ENCODE results near the gene FBLN5.

GRCh38 chr14:91851563-91851962 lies 95.9 kb downstream of the FBLN5 start:
- TF ChIP-seq CTCF (IDR thresholded peaks at IDR 0.05) (no peak), POLR2A (IDR thresholded peaks at IDR 0.05) (no peak)
